Measurements from ENCODE around the gene SGMS2. TPM values are rescaled to one million over a fixed set of nuclear protein-coding genes. Genes with fewer than 3 reads are reported as not detected.
A peak's percentile ranks its signal among the peaks of the same experiment; 100 is the strongest.

The SGMS2 gene
- total RNA-seq: 31.8 and 35.5 TPM in 2 replicates

- DNase-seq (ENCODE audit: low read depth in 2 of 2): peak; percentile 89 to 91
These were observed at the start of gene SGMS2 for GRCh38 chr4:107824350-107825071. Gene SGMS2, plus strand, starts transcription at chr4:107824932. Its CDS starts 70,622 bp downstream, at chr4:107895554.

GRCh38 chr4:107777890-107778289, 46.8 kb upstream of the SGMS2 start:
- no peak for DNase-seq (ENCODE audit: low read depth in 2 of 2)

GRCh38 chr4:107778784-107779530, 45.8 kb upstream of the SGMS2 start:
- no peak for DNase-seq (ENCODE audit: low read depth in 2 of 2)

- no peak for DNase-seq (ENCODE audit: low read depth in 2 of 2)
These were observed 44.1 kb upstream of the SGMS2 start for GRCh38 chr4:107780665-107781064.

- peak; percentile 17 to 49 for DNase-seq (ENCODE audit: low read depth in 2 of 2)
These were observed 32.8 kb upstream of the SGMS2 start for GRCh38 chr4:107791902-107792301.

GRCh38 chr4:107792711-107793110, 32.0 kb upstream of the SGMS2 start:
- no peak for DNase-seq (ENCODE audit: low read depth in 2 of 2)

GRCh38 chr4:107793996-107794395, 30.7 kb upstream of the SGMS2 start:
- DNase-seq (ENCODE audit: low read depth in 2 of 2): no peak

GRCh38 chr4:107799669-107800450, 24.9 kb upstream of the SGMS2 start:
- DNase-seq (ENCODE audit: low read depth in 2 of 2): peak; percentile 24 to 74

- DNase-seq (ENCODE audit: low read depth in 2 of 2): no peak
These were observed 24.0 kb upstream of the SGMS2 start for GRCh38 chr4:107800706-107801105.

- no peak for DNase-seq (ENCODE audit: low read depth in 2 of 2)
These were observed 22.9 kb upstream of the SGMS2 start for GRCh38 chr4:107801766-107802211.

GRCh38 chr4:107804956-107805355, 19.8 kb upstream of the SGMS2 start:
- no peak for DNase-seq (ENCODE audit: low read depth in 2 of 2)

GRCh38 chr4:107806196-107806595, 18.5 kb upstream of the SGMS2 start:
- DNase-seq (ENCODE audit: low read depth in 2 of 2): no peak

- no peak for DNase-seq (ENCODE audit: low read depth in 2 of 2)
These were observed 16.2 kb upstream of the SGMS2 start for GRCh38 chr4:107808572-107808971.

- DNase-seq (ENCODE audit: low read depth in 2 of 2): no peak
These were observed 15.5 kb upstream of the SGMS2 start for GRCh38 chr4:107809210-107809609.

- no peak for DNase-seq (ENCODE audit: low read depth in 2 of 2)
These were observed 10.0 kb upstream of the SGMS2 start for GRCh38 chr4:107814758-107815157.

- DNase-seq (ENCODE audit: low read depth in 2 of 2): peak in 1 of 2 donors; percentile 36
These were observed 9.6 kb upstream of the SGMS2 start for GRCh38 chr4:107815158-107815557.

GRCh38 chr4:107818301-107818910, 6.3 kb upstream of the SGMS2 start:
- no peak for DNase-seq (ENCODE audit: low read depth in 2 of 2)

GRCh38 chr4:107823870-107824349, 822 bp upstream of the SGMS2 start:
- DNase-seq (ENCODE audit: low read depth in 2 of 2): no peak

- peak; percentile 70 for DNase-seq (ENCODE audit: low read depth in 2 of 2)
These were observed 516 bp downstream of the SGMS2 start for GRCh38 chr4:107825072-107825824.

- peak; percentile 41 for DNase-seq (ENCODE audit: low read depth in 2 of 2)
These were observed 1.8 kb downstream of the SGMS2 start for GRCh38 chr4:107826421-107826980.
